Measurements from ENCODE around the gene WWTR1. TPM values are rescaled to one million over a fixed set of nuclear protein-coding genes. Genes with fewer than 3 reads are reported as not detected.

Gene WWTR1
- total RNA-seq, 4 donors from 2014 or later = 11.3 to 30.7 (median 17.6) TPM

GRCh38 chr3:149545049-149545448 lies 112.8 kb downstream of the WWTR1 start:
- Histone ChIP-seq H3K9me3 (no peaks in the 10 kb centered on the region), H3K27ac (no peak overlapping the region), H3K4me3 (no peak overlapping the region), H3K27me3 (no peaks in the 10 kb centered on the region), H3K36me3 (peaks cover 0 to 8% of the 10 kb centered on the region in 2 donors), H3K4me1 (peaks cover 16 to 17% of the 10 kb centered on the region in 2 donors)
- intact Hi-C loops (cut with DNase I; ENCODE audit: low total_unique reads) = no loop called here
- in situ Hi-C loops (cut with MboI; ENCODE audit: low sequenced_read_pairs in 4 of 4) = loop anchor here in 1 of 4 donors (25.0 kb wide), 1 partner anchor 92 kb away; no protein-coding TSS in a partner anchor
- ATAC-seq = no peak
- no peak for TF ChIP-seq POLR2A (IDR thresholded peaks at IDR 0.05)
- TF ChIP-seq CTCF (IDR thresholded peaks at IDR 0.05 in 4 of 5, conservative IDR thresholded peaks at IDR 0.05 in 1 of 5) = no peak
- DNase-seq = no peak

- ATAC-seq (no peak), DNase-seq (no peak)
- Histone ChIP-seq H3K4me3 (no peak overlapping the region), H3K27me3 (no peaks in the 10 kb centered on the region), H3K9me3 (no peaks in the 10 kb centered on the region), H3K27ac (no peak overlapping the region), H3K4me1 (peaks cover 5 to 10% of the 10 kb centered on the region in 2 donors), H3K36me3 (peaks cover 0 to 8% of the 10 kb centered on the region in 2 donors)
- intact Hi-C loops (cut with DNase I; ENCODE audit: low total_unique reads) (no loop called here), in situ Hi-C loops (cut with MboI; ENCODE audit: low sequenced_read_pairs in 4 of 4) (loop anchor here in 1 of 4 donors (25.0 kb wide), 1 partner anchor 95 kb away; no protein-coding TSS in a partner anchor)
- no peak for TF ChIP-seq CTCF (IDR thresholded peaks at IDR 0.05 in 4 of 5, conservative IDR thresholded peaks at IDR 0.05 in 1 of 5)
- no peak for TF ChIP-seq POLR2A (IDR thresholded peaks at IDR 0.05)
Observed at GRCh38 chr3:149542375-149543312, 115.2 kb downstream of the WWTR1 start.

- Histone ChIP-seq H3K27ac (no peak overlapping the region), H3K27me3 (no peaks in the 10 kb centered on the region), H3K4me3 (no peak overlapping the region), H3K9me3 (no peaks in the 10 kb centered on the region), H3K36me3 (peaks cover 0 to 8% of the 10 kb centered on the region in 2 donors), H3K4me1 (peaks cover 17 to 20% of the 10 kb centered on the region in 2 donors)
- in situ Hi-C loops (cut with MboI; ENCODE audit: low sequenced_read_pairs in 4 of 4) (loop anchor here in 1 of 4 donors (25.0 kb wide), 1 partner anchor 96 kb away; no protein-coding TSS in a partner anchor), intact Hi-C loops (cut with DNase I; ENCODE audit: low total_unique reads) (no loop called here)
- DNase-seq = no peak
- TF ChIP-seq CTCF (IDR thresholded peaks at IDR 0.05 in 4 of 5, conservative IDR thresholded peaks at IDR 0.05 in 1 of 5) = no peak
- no peak for TF ChIP-seq POLR2A (IDR thresholded peaks at IDR 0.05)
- ATAC-seq = no peak
Observed at GRCh38 chr3:149541091-149541491, 116.7 kb downstream of the WWTR1 start.

- no peak overlapping the region for H3K27ac ChIP-seq
- H3K9me3 ChIP-seq = no peaks in the 10 kb centered on the region
- no peak overlapping the region for H3K4me3 ChIP-seq
- H3K27me3 ChIP-seq = no peaks in the 10 kb centered on the region
- DNase-seq = no peak
- no peak for TF ChIP-seq POLR2A (IDR thresholded peaks at IDR 0.05)
- in situ Hi-C loops (cut with MboI; ENCODE audit: low sequenced_read_pairs in 4 of 4) = loop anchor here in 1 of 4 donors (25.0 kb wide), 1 partner anchor 99 kb away; no protein-coding TSS in a partner anchor
- peaks cover 25 to 26% of the 10 kb centered on the region in 2 donors for H3K4me1 ChIP-seq
- intact Hi-C loops (cut with DNase I; ENCODE audit: low total_unique reads) = no loop called here
- no peak for ATAC-seq
- H3K36me3 ChIP-seq = peaks cover 0 to 8% of the 10 kb centered on the region in 2 donors
Observed at GRCh38 chr3:149538371-149538770, 119.5 kb downstream of the WWTR1 start.

GRCh38 chr3:149536429-149536828 lies 121.4 kb downstream of the WWTR1 start:
- in situ Hi-C loops (cut with MboI; ENCODE audit: low sequenced_read_pairs in 4 of 4) = loop anchor here in 1 of 4 donors (25.0 kb wide), 1 partner anchor 101 kb away; no protein-coding TSS in a partner anchor
- peak overlapping the region in 1 of 4 donors; percentile 25 for H3K4me3 ChIP-seq
- H3K27ac ChIP-seq = peak overlapping the region in 2 of 4 donors; percentile 4 to 17
- peaks cover 0 to 6% of the 10 kb centered on the region in 2 donors for H3K36me3 ChIP-seq
- H3K9me3 ChIP-seq = no peaks in the 10 kb centered on the region
- TF ChIP-seq POLR2A (IDR thresholded peaks at IDR 0.05) (no peak), CTCF (IDR thresholded peaks at IDR 0.05 in 4 of 5, conservative IDR thresholded peaks at IDR 0.05 in 1 of 5) (no peak)
- intact Hi-C loops (cut with DNase I; ENCODE audit: low total_unique reads) = no loop called here
- peak in 1 of 2 donors; percentile 38 for DNase-seq
- H3K4me1 ChIP-seq = peaks cover 25 to 26% of the 10 kb centered on the region in 2 donors
- ATAC-seq = peak in 1 of 2 donors; percentile 64
- no peaks in the 10 kb centered on the region for H3K27me3 ChIP-seq
